ENCODE measurements around the gene GALNT16. TPM values are rescaled to one million over a fixed set of nuclear protein-coding genes. Genes with fewer than 3 reads are reported as not detected.
A peak's percentile ranks its signal among the peaks of the same experiment; 100 is the strongest.

GALNT16 gene
- total and polyA plus RNA-seq, 2 donors (not counting 1 experiment from before 2014, with no cell fraction given): 9.6 to 27.7 TPM

- no peak overlapping the region for H3K4me3 ChIP-seq (replicated peaks in 1 of 4; ENCODE audit: control extremely low read depth in 1 of 4, insufficient read depth in 1 of 4, low read depth in 3 of 4, low read length in 4 of 4)
- DNase-seq (ENCODE audit: low read depth in 2 of 2): peak in 1 of 2 donors; percentile 28
- no peaks in the 10 kb centered on the region for H3K9me3 ChIP-seq (ENCODE audit: control insufficient read depth, insufficient read depth, low read depth, low read length)
- H3K36me3 ChIP-seq (ENCODE audit: control insufficient read depth, insufficient read depth, low read length): no peaks in the 10 kb centered on the region
- no peaks in the 10 kb centered on the region for H3K79me2 ChIP-seq (ENCODE audit: control insufficient read depth, insufficient read depth, low read length)
- no peak overlapping the region for H2AFZ ChIP-seq (ENCODE audit: low read length)
- no peak overlapping the region for H3K27ac ChIP-seq (ENCODE audit: insufficient read depth, low read length)
- no peaks in the 10 kb centered on the region for H4K20me1 ChIP-seq (ENCODE audit: control insufficient read depth, extremely low read depth, insufficient read depth, low read length)
- H3K4me1 ChIP-seq (ENCODE audit: control insufficient read depth, extremely low read depth, insufficient read depth, low read length): peaks cover 2% of the 10 kb centered on the region
- H3K27me3 ChIP-seq (ENCODE audit: control insufficient read depth, insufficient read depth, low read length): no peaks in the 10 kb centered on the region
- no peak for TF ChIP-seq EZH2 (IDR thresholded peaks at IDR 0.05; ENCODE audit: low read length, missing control alignments)
- no peak for TF ChIP-seq CTCF (conservative IDR thresholded peaks at IDR 0.05 in 1 of 2, IDR thresholded peaks at IDR 0.05 in 1 of 2; ENCODE audit: low read depth in 1 of 2, low read length in 2 of 2)
- no peak overlapping the region for H3K9ac ChIP-seq (ENCODE audit: insufficient read depth, low read length)
- no peak overlapping the region for H3K4me2 ChIP-seq (ENCODE audit: extremely low read depth, insufficient read depth, low read length)
Observed at GRCh38 chr14:69358233-69358963, 98.4 kb downstream of the GALNT16 start.

GRCh38 chr14:69358966-69359365 is 99.0 kb downstream of the GALNT16 start:
- Histone ChIP-seq H3K4me3 (replicated peaks in 1 of 4; ENCODE audit: control extremely low read depth in 1 of 4, insufficient read depth in 1 of 4, low read depth in 3 of 4, low read length in 4 of 4) (no peak overlapping the region), H2AFZ (ENCODE audit: low read length) (no peak overlapping the region), H3K79me2 (ENCODE audit: control insufficient read depth, insufficient read depth, low read length) (no peaks in the 10 kb centered on the region), H3K9ac (ENCODE audit: insufficient read depth, low read length) (no peak overlapping the region), H3K27ac (ENCODE audit: insufficient read depth, low read length) (no peak overlapping the region), H3K4me2 (ENCODE audit: extremely low read depth, insufficient read depth, low read length) (no peak overlapping the region), H4K20me1 (ENCODE audit: control insufficient read depth, extremely low read depth, insufficient read depth, low read length) (no peaks in the 10 kb centered on the region), H3K36me3 (ENCODE audit: control insufficient read depth, insufficient read depth, low read length) (no peaks in the 10 kb centered on the region), H3K27me3 (ENCODE audit: control insufficient read depth, insufficient read depth, low read length) (no peaks in the 10 kb centered on the region), H3K4me1 (ENCODE audit: control insufficient read depth, extremely low read depth, insufficient read depth, low read length) (peaks cover 2% of the 10 kb centered on the region), H3K9me3 (ENCODE audit: control insufficient read depth, insufficient read depth, low read depth, low read length) (no peaks in the 10 kb centered on the region)
- no peak for DNase-seq (ENCODE audit: low read depth in 2 of 2)
- TF ChIP-seq EZH2 (IDR thresholded peaks at IDR 0.05; ENCODE audit: low read length, missing control alignments) (no peak), CTCF (conservative IDR thresholded peaks at IDR 0.05 in 1 of 2, IDR thresholded peaks at IDR 0.05 in 1 of 2; ENCODE audit: low read depth in 1 of 2, low read length in 2 of 2) (no peak)

- no peaks in the 10 kb centered on the region for H3K36me3 ChIP-seq (ENCODE audit: control insufficient read depth, insufficient read depth, low read length)
- no peaks in the 10 kb centered on the region for H3K27me3 ChIP-seq (ENCODE audit: control insufficient read depth, insufficient read depth, low read length)
- H3K4me3 ChIP-seq (replicated peaks in 1 of 4; ENCODE audit: control extremely low read depth in 1 of 4, insufficient read depth in 1 of 4, low read depth in 3 of 4, low read length in 4 of 4): no peak overlapping the region
- no peak overlapping the region for H2AFZ ChIP-seq (ENCODE audit: low read length)
- peaks cover 2% of the 10 kb centered on the region for H3K4me1 ChIP-seq (ENCODE audit: control insufficient read depth, extremely low read depth, insufficient read depth, low read length)
- no peaks in the 10 kb centered on the region for H4K20me1 ChIP-seq (ENCODE audit: control insufficient read depth, extremely low read depth, insufficient read depth, low read length)
- no peak overlapping the region for H3K9ac ChIP-seq (ENCODE audit: insufficient read depth, low read length)
- H3K79me2 ChIP-seq (ENCODE audit: control insufficient read depth, insufficient read depth, low read length): no peaks in the 10 kb centered on the region
- DNase-seq (ENCODE audit: low read depth in 2 of 2): no peak
- no peaks in the 10 kb centered on the region for H3K9me3 ChIP-seq (ENCODE audit: control insufficient read depth, insufficient read depth, low read depth, low read length)
- no peak overlapping the region for H3K4me2 ChIP-seq (ENCODE audit: extremely low read depth, insufficient read depth, low read length)
- TF ChIP-seq CTCF (conservative IDR thresholded peaks at IDR 0.05 in 1 of 2, IDR thresholded peaks at IDR 0.05 in 1 of 2; ENCODE audit: low read depth in 1 of 2, low read length in 2 of 2): no peak
- no peak overlapping the region for H3K27ac ChIP-seq (ENCODE audit: insufficient read depth, low read length)
Observed at GRCh38 chr14:69360438-69361108, 100.6 kb downstream of the GALNT16 start.
